Measurements from ENCODE around the gene CTSH. TPM values are rescaled to one million over a fixed set of nuclear protein-coding genes. Genes with fewer than 3 reads are reported as not detected.

The CTSH gene
- total RNA-seq, 1 experiment from 2014 or later = 178 TPM

GRCh38 chr15:78977091-78977571 lies 32.3 kb upstream of the CTSH start:
- DNase-seq (ENCODE audit: low read depth, low spot score) (no peak), ATAC-seq (no peak)
- H3K4me1 ChIP-seq (ENCODE audit: control insufficient read depth, insufficient read depth, low read length) = peaks cover 7% of the 10 kb centered on the region
- in situ Hi-C loops (cut with HindIII; ENCODE audit: low pct_unique_long_range_greater_than_20kb, low sequenced_read_pairs) (no loop called here), intact Hi-C loops (cut with micrococcal nuclease; ENCODE audit: unreplicated experiment) (loop anchor here (5.0 to 10.0 kb wide), 2 partner anchors 45 to 62 kb away; no protein-coding TSS in a partner anchor)
- TF ChIP-seq SIN3A (IDR thresholded peaks at IDR 0.05; ENCODE audit: borderline replicate concordance, insufficient read depth, low read depth, low read length) (no peak), REST (IDR thresholded peaks at IDR 0.05; ENCODE audit: insufficient read depth in 1 of 2, low read depth in 2 of 2, low read length in 1 of 2) (no peak), TCF7L2 (IDR thresholded peaks at IDR 0.05; ENCODE audit: low read depth, low read length) (no peak), CTCF (IDR thresholded peaks at IDR 0.05) (no peak), POLR2AphosphoS5 (IDR thresholded peaks at IDR 0.05; ENCODE audit: low read depth, low read length) (no peak)
- no TSS peak for BruUV-seq (replicated peaks)
- CTCF ChIA-PET = no interaction called here
- POLR2A ChIA-PET = interaction anchor here (0.5 kb wide), 1 partner anchor 11 kb away, joined by 11 read pairs; no protein-coding TSS in a partner anchor
- no peaks in the 10 kb centered on the region for H3K36me3 ChIP-seq (ENCODE audit: control insufficient read depth, insufficient read depth, low read length)
- H3K4me3 ChIP-seq (ENCODE audit: low read depth in 2 of 2, low read length in 2 of 2) = no peak overlapping the region
- no peaks in the 10 kb centered on the region for H3K9me3 ChIP-seq (ENCODE audit: control insufficient read depth, insufficient read depth, low read depth, low read length)
- no peaks in the 10 kb centered on the region for H3K27me3 ChIP-seq (ENCODE audit: control insufficient read depth, insufficient read depth, low read length)
- no peak overlapping the region for H3K27ac ChIP-seq (ENCODE audit: low read length)

GRCh38 chr15:78976691-78977090 lies 31.8 kb upstream of the CTSH start:
- ATAC-seq (no peak), DNase-seq (ENCODE audit: low read depth, low spot score) (no peak)
- H3K9me3 ChIP-seq (ENCODE audit: control insufficient read depth, insufficient read depth, low read depth, low read length) = no peaks in the 10 kb centered on the region
- POLR2A ChIA-PET = interaction anchor here (0.5 kb wide), 1 partner anchor 12 kb away, joined by 11 read pairs; no protein-coding TSS in a partner anchor
- no peaks in the 10 kb centered on the region for H3K36me3 ChIP-seq (ENCODE audit: control insufficient read depth, insufficient read depth, low read length)
- H3K27me3 ChIP-seq (ENCODE audit: control insufficient read depth, insufficient read depth, low read length) = no peaks in the 10 kb centered on the region
- in situ Hi-C loops (cut with HindIII; ENCODE audit: low pct_unique_long_range_greater_than_20kb, low sequenced_read_pairs) = no loop called here
- intact Hi-C loops (cut with micrococcal nuclease; ENCODE audit: unreplicated experiment) = loop anchor here (5.0 to 10.0 kb wide), 2 partner anchors 44 to 62 kb away; no protein-coding TSS in a partner anchor
- peaks cover 7% of the 10 kb centered on the region for H3K4me1 ChIP-seq (ENCODE audit: control insufficient read depth, insufficient read depth, low read length)
- no TSS peak for BruUV-seq (replicated peaks)
- no peak overlapping the region for H3K4me3 ChIP-seq (ENCODE audit: low read depth in 2 of 2, low read length in 2 of 2)
- CTCF ChIA-PET = no interaction called here
- no peak for TF ChIP-seq TCF7L2 (IDR thresholded peaks at IDR 0.05; ENCODE audit: low read depth, low read length)
- no peak for TF ChIP-seq POLR2AphosphoS5 (IDR thresholded peaks at IDR 0.05; ENCODE audit: low read depth, low read length)
- no peak for TF ChIP-seq SIN3A (IDR thresholded peaks at IDR 0.05; ENCODE audit: borderline replicate concordance, insufficient read depth, low read depth, low read length)
- TF ChIP-seq CTCF (IDR thresholded peaks at IDR 0.05) = no peak
- no peak overlapping the region for H3K27ac ChIP-seq (ENCODE audit: low read length)

Measured in Panc1 (cell line).